CD4-positive, alpha-beta T cell (primary cell): Measurements from ENCODE around the gene AP4E1. TPM values are rescaled to one million over a fixed set of nuclear protein-coding genes. Genes with fewer than 3 reads are reported as not detected.

Experiments used
- ATAC-seq: fragments of 200-7000 bp; cut with Tn5 transposase; one replicate; pipeline ENCODE4 v1.10.0; 2022; ENCODE audit warnings: mild to moderate bottlenecking; ENCODE audit not compliant: poor library complexity
- CTCF ChIA-PET: fragments of 350-600 bp; sonication (Branson Sonifier 250); formaldehyde crosslinking; loops from one replicate; lab custom pipeline; 2021; ENCODE audit warnings: antibody characterized with exemption, inconsistent platforms; lab: Charles Lee
- POLR2A ChIA-PET: fragments of 350-600 bp; sonication (Branson Sonifier 250); formaldehyde crosslinking; loops from one replicate; lab custom pipeline; 2021; ENCODE audit warnings: antibody characterized with exemption, inconsistent platforms; lab: Charles Lee
- DNase-seq, 14 experiments: peaks; one replicate each; pipeline ENCODE4 v3.0.0-alpha.2; 2013 to 2020; ENCODE audit warnings: mixed read lengths in 2 of 14
- H3K27ac ChIP-seq, 2 donors: one replicate each; pipeline versions ENCODE4 v1.5.1 to v1.7.0; 2013; ENCODE audit warnings: low read length in 2 of 2, low read depth in 1 of 2, mild to moderate bottlenecking in 1 of 2
- H3K27me3 ChIP-seq, 2 experiments: 1 replicate in 1 of 2; 2 replicates in 1 of 2; pipeline versions ENCODE4 v1.6.1 to v1.7.0; 2013; ENCODE audit warnings: low read length in 2 of 2, control low read depth in 1 of 2, mild to moderate bottlenecking in 1 of 2, moderate library complexity in 1 of 2; ENCODE audit not compliant: insufficient read depth in 2 of 2, control insufficient read depth in 1 of 2
- H3K36me3 ChIP-seq: one replicate; pipeline ENCODE4 v1.6.1; 2013; ENCODE audit warnings: low read length, control low read depth; ENCODE audit not compliant: insufficient read depth
- H3K4me1 ChIP-seq: one replicate; pipeline ENCODE4 v1.6.1; 2013; ENCODE audit warnings: low read length, control low read depth; ENCODE audit not compliant: insufficient read depth
- H3K4me3 ChIP-seq: one replicate; pipeline ENCODE4 v1.5.1; 2013; ENCODE audit warnings: mild to moderate bottlenecking, low read length, moderate library complexity
- H3K9me3 ChIP-seq, 2 experiments: 1 replicate in 1 of 2; 2 replicates in 1 of 2; pipeline versions ENCODE4 v1.6.1 to v1.7.0; 2013; ENCODE audit warnings: low read length in 2 of 2, mild to moderate bottlenecking in 2 of 2, control low read depth in 1 of 2, moderate library complexity in 1 of 2; ENCODE audit not compliant: control insufficient read depth in 1 of 2, insufficient read depth in 1 of 2
- H3K27ac Mint-ChIP-seq: one replicate; pipeline ENCODE4 v1.8.0; 2020; ENCODE audit warnings: mixed read lengths
- H3K27me3 Mint-ChIP-seq: one replicate; pipeline ENCODE4 v1.8.0; 2021; ENCODE audit warnings: mixed read lengths
- H3K36me3 Mint-ChIP-seq: one replicate; pipeline ENCODE4 v1.8.0; 2021; ENCODE audit warnings: low read depth, mixed read lengths
- H3K4me1 Mint-ChIP-seq: one replicate; pipeline ENCODE4 v1.8.0; 2021; ENCODE audit warnings: low read depth, mixed read lengths
- H3K4me3 Mint-ChIP-seq: one replicate; pipeline ENCODE4 v1.8.0; 2020; ENCODE audit warnings: mild to moderate bottlenecking, mixed read lengths
- H3K9me3 Mint-ChIP-seq: one replicate; pipeline ENCODE4 v1.8.0; 2020; ENCODE audit warnings: mixed read lengths
- intact Hi-C, 2 experiments: fragments of 100-400 bp; cut with DNase I in 1 of 2; cut with micrococcal nuclease in 1 of 2; formaldehyde crosslinking; loops; one replicate each; pipeline versions ENCODE4 v1.15.1 to v1.9.0; 2023 to 2025; cut with DNase I, micrococcal nuclease
- total RNA-seq, 174 experiments: library from RNA in 2 of 174; stranded (reverse) in 2 of 174; gene quantifications; one replicate each; pipeline ENCODE4 v1.2.3 and lab custom pipeline; 2021 to 2026
- TF ChIP-seq, protein P1 (sequence below): fragments of 200-600 bp; IDR thresholded peaks from one replicate; pipeline ENCODE4 v1.8.0; 2022; ENCODE audit warnings: antibody characterized with exemption, mild to moderate bottlenecking

AP4E1 gene
- total RNA-seq, 2 experiments from 2014 or later = 6.3 to 6.6 TPM

DNA sequence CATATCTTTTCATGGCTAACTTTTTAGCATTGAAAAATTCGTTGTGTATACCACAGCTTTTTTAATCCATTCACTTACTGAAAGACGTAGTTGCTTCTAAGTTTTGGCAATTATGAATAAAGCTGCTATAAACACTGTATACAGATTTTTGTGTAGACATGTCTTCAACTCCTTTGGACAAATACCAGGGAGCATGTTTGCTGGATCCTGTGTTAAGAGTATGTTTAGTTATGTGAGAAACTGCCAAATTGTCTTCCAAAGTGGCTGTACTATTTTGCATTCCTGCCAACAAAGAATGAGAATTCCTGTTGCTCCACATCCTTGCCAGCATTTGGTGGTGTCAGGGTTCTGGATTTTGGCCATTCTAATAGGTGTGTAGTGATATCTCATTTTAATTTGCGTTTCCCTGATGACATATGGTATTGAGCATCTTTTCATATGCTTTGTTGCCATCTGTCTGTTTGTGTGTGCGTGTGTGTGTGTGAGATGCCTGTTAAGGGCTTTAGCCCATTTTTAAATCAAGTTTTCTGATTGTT is 98.7 kb downstream of the AP4E1 start:
- H3K9me3 ChIP-seq = peaks cover 0 to 4% of the 10 kb centered on the region in 2 experiments
- H3K4me3 ChIP-seq = no peak overlapping the region
- H3K4me3 Mint-ChIP-seq = no peak overlapping the region
- no peaks in the 10 kb centered on the region for H3K4me1 ChIP-seq
- TF ChIP-seq, protein P1, sequence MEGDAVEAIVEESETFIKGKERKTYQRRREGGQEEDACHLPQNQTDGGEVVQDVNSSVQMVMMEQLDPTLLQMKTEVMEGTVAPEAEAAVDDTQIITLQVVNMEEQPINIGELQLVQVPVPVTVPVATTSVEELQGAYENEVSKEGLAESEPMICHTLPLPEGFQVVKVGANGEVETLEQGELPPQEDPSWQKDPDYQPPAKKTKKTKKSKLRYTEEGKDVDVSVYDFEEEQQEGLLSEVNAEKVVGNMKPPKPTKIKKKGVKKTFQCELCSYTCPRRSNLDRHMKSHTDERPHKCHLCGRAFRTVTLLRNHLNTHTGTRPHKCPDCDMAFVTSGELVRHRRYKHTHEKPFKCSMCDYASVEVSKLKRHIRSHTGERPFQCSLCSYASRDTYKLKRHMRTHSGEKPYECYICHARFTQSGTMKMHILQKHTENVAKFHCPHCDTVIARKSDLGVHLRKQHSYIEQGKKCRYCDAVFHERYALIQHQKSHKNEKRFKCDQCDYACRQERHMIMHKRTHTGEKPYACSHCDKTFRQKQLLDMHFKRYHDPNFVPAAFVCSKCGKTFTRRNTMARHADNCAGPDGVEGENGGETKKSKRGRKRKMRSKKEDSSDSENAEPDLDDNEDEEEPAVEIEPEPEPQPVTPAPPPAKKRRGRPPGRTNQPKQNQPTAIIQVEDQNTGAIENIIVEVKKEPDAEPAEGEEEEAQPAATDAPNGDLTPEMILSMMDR = no peak
- ChIA-PET CTCF (no interaction called here), POLR2A (no interaction called here)
- ATAC-seq (no peak), DNase-seq (no peak)
- H3K9me3 Mint-ChIP-seq = peaks cover 8% of the 10 kb centered on the region
- intact Hi-C loops = no loop called here
- peaks cover 7% of the 10 kb centered on the region for H3K36me3 ChIP-seq
- no peak overlapping the region for H3K27ac Mint-ChIP-seq
- no peaks in the 10 kb centered on the region for H3K4me1 Mint-ChIP-seq
- H3K27ac ChIP-seq = no peak overlapping the region
- no peaks in the 10 kb centered on the region for H3K27me3 ChIP-seq
- peaks cover 62% of the 10 kb centered on the region for H3K36me3 Mint-ChIP-seq
- H3K27me3 Mint-ChIP-seq = no peaks in the 10 kb centered on the region

DNA sequence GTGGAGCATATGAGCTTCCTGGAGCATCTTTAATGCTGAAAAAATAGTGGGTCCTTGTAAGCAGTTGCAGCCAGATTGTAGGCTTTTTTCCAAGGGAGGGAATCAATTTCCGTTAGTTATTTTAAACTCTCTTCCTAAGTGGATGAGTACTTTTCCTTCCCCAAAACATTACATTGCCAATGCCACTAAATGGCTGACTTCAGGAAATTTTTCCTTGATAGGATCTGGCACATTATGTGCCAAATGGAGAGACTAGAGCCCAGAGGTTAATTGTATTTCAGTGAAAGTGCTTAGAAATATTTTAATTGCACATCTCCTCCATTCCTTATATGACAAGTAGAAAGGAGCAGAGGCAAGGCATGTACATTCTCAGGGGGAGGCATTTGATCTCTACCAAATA is 102.7 kb downstream of the AP4E1 start:
- H3K27me3 Mint-ChIP-seq = no peaks in the 10 kb centered on the region
- no peaks in the 10 kb centered on the region for H3K36me3 ChIP-seq
- DNase-seq = no peak
- no peak overlapping the region for H3K4me3 Mint-ChIP-seq
- H3K4me1 ChIP-seq = no peaks in the 10 kb centered on the region
- peaks cover 8% of the 10 kb centered on the region for H3K9me3 Mint-ChIP-seq
- peaks cover 45% of the 10 kb centered on the region for H3K36me3 Mint-ChIP-seq
- no peak overlapping the region for H3K27ac ChIP-seq
- H3K4me3 ChIP-seq = no peak overlapping the region
- ChIA-PET CTCF (no interaction called here), POLR2A (no interaction called here)
- TF ChIP-seq, protein P1 = no peak
- H3K9me3 ChIP-seq = peaks cover 0 to 8% of the 10 kb centered on the region in 2 experiments
- intact Hi-C loops = no loop called here
- no peak overlapping the region for H3K27ac Mint-ChIP-seq
- no peaks in the 10 kb centered on the region for H3K4me1 Mint-ChIP-seq
- ATAC-seq = no peak
- no peaks in the 10 kb centered on the region for H3K27me3 ChIP-seq

DNA sequence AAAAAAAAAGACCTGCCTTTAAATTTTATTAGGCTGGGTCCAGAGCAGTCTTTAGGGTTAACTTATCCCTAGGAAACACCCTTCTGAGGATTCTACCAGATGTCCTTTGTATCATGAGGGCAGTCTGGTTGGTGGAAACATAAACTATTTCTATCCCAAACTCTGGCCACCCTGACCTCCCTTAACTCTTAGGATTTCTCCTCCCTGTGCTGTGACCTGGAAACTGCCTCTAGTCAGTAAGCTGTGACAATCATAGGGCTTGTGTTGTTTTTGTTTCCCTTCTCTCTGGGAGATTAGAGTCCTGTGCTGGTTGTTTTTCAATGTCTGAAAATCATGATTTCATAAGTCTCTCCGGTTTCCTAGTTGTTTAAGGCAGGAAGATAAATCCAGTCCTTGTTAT is 108.1 kb downstream of the AP4E1 start:
- Histone ChIP-seq H3K4me3 (no peak overlapping the region), H3K27ac (no peak overlapping the region), H3K9me3 (peaks cover 0 to 9% of the 10 kb centered on the region in 2 experiments), H3K27me3 (no peaks in the 10 kb centered on the region), H3K36me3 (no peaks in the 10 kb centered on the region), H3K4me1 (no peaks in the 10 kb centered on the region)
- DNase-seq (no peak), ATAC-seq (no peak)
- ChIA-PET CTCF (no interaction called here), POLR2A (no interaction called here)
- H3K9me3 Mint-ChIP-seq = peaks cover 9% of the 10 kb centered on the region
- TF ChIP-seq, protein P1 = no peak
- intact Hi-C loops = no loop called here
- no peak overlapping the region for H3K4me3 Mint-ChIP-seq
- H3K27me3 Mint-ChIP-seq = no peaks in the 10 kb centered on the region
- peaks cover 31% of the 10 kb centered on the region for H3K36me3 Mint-ChIP-seq
- H3K27ac Mint-ChIP-seq = no peak overlapping the region
- H3K4me1 Mint-ChIP-seq = no peaks in the 10 kb centered on the region
